Measurements from ENCODE around the gene ASPN.

Gene ASPN

GRCh38 chr9:92482329-92482728 lies at the start of gene ASPN:
Gene ASPN (minus strand): TSS chr9:92482506.
- no peak for DNase-seq

GRCh38 chr9:92530893-92531292 lies 48.6 kb upstream of the ASPN start:
- no peak for DNase-seq

DNA sequence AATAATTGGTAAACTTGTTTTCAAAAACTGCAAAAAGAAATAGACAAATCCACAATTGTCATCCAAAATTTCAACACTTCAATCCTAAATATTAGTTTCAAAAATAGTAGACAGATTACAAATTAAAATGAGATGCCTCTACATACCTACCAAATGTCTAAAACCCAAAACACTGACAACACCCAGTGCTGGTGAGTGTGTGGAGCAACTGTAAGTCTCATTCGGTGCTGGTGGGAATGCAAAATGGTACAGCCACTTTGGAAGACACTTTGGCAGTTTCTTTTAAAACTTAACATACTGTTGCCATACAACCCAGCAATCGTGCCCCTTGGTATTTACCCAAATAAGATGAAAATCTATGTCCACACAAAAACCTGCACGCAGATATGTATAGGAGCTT lies 46.8 kb upstream of the ASPN start:
- no peak for DNase-seq

GRCh38 chr9:92528522-92528849 lies 46.2 kb upstream of the ASPN start:
- no peak for DNase-seq

DNA sequence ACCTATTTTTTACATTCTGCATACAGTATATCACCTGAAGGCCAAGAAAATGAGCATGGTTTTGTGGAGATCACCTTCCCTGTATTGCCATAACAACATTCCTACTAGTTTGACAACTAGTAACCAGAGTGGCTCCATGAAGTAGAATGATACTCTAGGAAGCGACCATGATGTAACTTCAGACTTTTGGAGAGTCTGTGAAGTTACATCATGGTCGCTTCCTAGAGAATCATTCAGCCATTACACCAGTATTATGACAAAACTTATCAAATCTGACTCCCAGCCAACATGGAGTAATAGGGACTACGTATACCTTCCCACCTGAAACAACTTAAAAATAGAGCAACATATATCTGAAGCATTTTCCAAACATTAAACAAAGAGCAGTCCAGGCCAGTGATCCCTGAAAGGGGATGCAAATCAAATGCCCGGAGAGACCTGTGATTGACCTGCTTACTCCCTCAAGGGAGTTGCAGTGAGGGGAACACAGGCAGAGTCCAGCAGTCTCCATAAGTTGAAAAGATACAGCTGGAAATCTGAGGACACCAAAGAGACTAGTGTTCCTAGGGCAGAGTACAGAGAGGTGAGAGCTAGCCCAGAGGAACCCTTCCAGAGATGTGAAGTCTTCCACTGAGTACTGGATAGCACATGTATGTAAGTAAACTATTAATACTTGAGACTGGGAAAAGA lies 45.7 kb upstream of the ASPN start:
- DNase-seq: no peak

- DNase-seq: no peak
Observed at GRCh38 chr9:92527291-92527828, 45.1 kb upstream of the ASPN start.

DNA sequence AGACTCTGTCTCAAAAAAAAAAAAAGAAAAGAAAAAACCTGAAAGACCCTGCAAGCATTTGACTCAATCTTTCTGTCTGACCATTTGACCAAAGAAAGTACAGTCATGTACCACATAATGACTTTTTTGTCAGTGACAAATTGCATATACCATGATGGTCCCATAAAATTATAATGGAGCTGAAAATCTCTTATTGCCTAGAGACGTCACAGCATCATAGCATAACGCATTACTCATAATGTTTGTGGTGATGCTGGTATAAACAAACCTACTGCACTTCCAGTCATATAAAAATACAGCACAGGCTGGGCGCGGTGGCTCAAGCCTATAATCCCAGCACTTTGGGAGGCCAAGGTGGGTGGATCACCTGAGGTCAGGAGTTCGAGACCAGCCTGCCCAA lies 43.0 kb upstream of the ASPN start:
- DNase-seq: no peak

- DNase-seq: no peak
Observed at GRCh38 chr9:92524881-92525280, 42.6 kb upstream of the ASPN start.

- no peak for DNase-seq
Observed at GRCh38 chr9:92522983-92523970, 41.0 kb upstream of the ASPN start.

DNA sequence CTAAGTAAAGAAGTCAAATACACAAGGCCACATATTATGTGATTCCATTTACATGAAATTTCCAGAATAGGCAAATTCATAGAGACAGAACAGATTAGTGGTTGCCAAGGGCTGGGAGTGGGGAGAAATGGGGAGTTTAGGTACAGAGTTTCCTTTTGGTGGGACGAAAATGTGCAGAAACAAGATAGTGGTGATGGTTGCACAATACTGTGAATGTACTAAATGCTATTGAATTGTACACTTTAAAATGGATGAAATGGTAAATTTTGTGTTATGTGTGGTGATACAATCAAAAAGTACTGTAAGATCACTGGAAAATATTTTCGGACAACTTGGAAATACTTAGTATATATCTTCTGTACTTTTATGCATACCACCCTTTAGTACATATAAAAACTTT lies 38.5 kb upstream of the ASPN start:
- DNase-seq: no peak

GRCh38 chr9:92518199-92518598 lies 35.9 kb upstream of the ASPN start:
- DNase-seq: no peak

DNA sequence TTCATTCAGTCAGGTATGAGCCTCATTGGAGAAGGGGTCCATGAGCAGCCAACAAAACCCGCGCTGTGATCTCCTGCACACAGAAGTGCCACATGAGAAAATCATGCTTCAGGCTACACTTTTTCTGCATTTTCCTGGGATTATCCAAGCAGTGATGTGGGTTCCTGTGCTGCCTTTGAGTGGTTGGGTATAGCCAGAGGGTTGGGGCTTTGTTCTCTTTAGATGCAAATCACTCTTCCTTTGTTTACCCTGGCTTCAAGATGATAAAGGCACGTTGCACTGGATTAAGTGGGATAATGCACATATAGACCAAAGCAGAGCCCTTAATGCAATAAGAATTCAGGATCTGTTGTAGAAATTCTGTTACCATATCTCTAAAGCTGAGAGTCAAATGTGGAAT lies 34.7 kb upstream of the ASPN start:
- no peak for DNase-seq

DNA sequence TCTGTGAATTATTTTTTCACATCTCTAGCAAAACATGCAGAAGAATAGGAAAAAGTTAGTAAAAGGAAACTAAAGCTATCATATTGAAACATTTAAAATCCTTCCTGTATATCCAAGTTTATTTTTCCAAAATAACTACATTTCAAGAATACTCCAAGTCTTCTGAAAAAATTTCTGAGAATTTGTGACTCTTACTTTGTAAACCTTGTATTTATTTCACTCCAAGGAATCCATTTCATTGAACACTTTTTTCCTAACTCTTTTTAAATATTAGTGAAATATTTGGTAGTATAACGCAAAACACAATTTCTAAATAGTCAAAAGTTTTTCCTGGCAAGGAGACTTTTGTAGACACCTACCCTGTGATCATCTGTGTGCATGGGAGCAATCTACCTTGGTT lies 34.2 kb upstream of the ASPN start:
- DNase-seq: no peak

GRCh38 chr9:92514635-92515034 lies 32.3 kb upstream of the ASPN start:
- no peak for DNase-seq

GRCh38 chr9:92513349-92513748 lies 31.0 kb upstream of the ASPN start:
- no peak for DNase-seq

DNA sequence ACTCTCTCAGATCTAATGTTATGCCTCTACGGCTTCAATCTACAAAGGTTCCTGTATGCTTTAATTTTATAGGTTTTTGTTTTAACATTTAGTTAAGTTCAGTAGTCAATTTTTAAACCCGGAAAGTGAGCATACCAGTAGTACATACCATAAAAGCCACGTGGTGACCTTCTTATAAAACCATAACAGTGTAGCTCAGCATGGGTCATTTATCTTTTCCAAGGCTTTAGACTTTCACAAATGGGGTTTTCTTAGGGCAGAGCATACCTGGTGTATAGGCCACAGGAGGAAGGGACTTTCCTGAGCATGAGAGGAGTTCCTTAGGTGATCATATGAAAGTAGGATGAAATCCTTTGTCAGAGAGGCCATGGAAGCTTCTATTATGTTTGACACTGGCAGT lies 30.3 kb upstream of the ASPN start:
- no peak for DNase-seq

GRCh38 chr9:92510747-92511146 lies 28.4 kb upstream of the ASPN start:
- no peak for DNase-seq

- no peak for DNase-seq
Observed at GRCh38 chr9:92509050-92509449, 26.7 kb upstream of the ASPN start.

DNA sequence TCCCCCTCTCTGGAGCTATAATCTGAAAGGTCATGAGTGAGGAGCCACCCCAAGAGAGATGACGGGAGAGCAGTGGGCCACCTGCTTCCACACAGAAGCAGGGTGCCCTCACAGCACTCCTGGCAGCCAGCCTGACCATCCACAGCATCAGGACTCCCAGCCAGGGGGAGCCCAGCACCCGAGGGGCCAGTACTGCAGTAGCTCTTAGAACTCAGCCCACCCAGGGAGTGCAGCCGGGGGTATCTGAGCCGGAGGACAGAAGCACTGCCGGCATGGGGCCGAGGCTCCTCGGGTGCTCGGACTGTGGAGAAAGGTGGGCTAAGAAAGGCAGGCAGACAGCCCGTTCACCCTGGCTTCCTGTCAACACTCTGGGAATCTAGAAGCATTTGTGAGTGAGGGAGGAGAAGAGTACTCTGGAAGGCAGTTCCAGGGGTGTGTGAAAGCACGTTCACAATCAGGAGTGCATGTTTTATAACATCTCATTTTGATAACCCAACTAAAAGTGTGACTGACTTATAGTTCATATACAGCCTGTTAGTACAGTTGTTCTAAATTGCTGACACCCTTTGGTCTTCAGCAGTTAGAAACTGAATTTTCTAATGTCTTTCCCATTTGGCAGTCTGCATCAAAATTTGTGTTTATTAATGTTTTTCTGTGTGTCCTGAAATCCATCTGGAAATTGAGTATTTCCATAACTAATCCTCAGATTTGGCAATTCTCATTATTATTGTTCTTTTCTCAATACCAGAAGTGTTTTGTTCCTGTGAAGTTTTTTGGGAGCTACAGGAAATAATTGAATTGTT lies 25.9 kb upstream of the ASPN start:
- no peak for DNase-seq

GRCh38 chr9:92507496-92507895 lies 25.2 kb upstream of the ASPN start:
- peak; percentile 2 for DNase-seq

DNA sequence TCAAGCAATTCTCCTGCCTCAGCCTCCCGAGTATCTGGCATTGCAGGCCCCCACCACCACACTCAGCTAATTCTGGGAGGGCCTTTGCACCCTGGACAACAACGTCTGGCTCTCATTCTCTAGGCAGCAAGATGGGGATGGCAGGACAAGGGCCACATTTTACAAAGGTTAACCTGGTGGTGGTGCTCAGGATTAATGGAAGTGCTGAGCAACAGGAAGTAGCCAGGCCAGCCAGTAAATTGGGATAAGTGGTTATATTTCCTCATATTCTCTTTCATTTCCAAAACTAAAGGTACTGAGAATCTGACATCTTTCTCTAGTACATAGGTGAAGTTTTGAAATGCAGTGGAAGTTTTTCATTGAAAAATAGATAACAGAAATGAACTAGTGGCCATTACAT lies 24.7 kb upstream of the ASPN start:
- no peak for DNase-seq

DNA sequence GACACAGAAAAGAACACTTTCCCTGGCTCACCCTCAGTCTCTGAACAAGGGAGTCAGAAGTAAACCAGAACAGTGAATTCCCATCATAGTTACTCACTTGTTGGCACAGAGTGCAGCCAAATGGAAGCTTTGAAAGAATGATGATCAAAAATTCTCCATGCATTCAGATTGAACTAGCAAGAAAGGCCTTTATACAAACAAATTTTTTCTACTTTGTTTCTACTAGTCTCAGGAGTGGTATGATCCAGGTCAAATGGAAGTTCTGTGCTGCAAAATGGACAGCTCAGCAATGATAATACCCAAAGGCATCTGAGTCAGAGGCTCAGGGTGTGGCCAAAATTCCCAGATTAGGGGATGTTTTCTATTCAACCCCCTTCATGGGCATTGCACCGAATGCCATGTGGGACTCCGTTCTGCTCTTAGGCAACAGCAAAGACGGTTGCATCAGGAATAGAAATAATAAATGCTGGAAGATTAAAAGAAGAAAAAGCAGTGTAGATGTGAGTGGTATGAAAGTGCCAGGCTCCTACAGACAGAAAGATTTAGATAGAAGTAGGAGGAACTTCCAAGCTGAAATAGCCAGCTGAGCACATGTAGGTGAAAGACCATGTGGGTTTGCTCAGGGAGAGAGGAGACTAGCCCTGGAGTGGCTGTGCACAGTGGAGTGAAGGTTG lies 24.0 kb upstream of the ASPN start:
- DNase-seq: no peak

DNA sequence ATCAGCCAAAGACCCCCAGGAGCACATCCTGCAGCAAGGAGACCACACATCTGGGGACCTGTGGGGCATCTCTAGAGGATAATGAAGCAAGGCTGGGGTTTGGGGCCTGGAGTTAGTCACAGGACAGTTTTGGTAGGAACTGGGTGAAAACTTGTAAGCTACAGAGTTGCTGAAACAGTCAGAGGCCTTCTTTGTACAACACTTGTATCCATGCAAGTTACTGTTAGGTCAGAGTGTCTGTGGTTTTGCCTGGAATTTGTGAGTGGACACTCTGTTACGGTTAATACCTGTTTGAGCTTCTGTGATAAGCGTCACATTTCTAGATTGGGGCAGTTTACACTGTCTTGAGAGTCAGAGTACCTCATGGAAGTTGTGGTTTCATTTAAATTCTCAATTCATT lies 22.6 kb upstream of the ASPN start:
- no peak for DNase-seq

Data from COR-L47 (cell line).